MM.1S (cell line): Measurements from ENCODE around the gene ZNF681.

Experiments
- EZH2 ChIP-seq: fragments of 300-600 bp; sonication (generic); optimal IDR thresholded peaks from 2 replicates; pipeline ENCODE3; 2017; ENCODE audit warnings: low read depth, mild to moderate bottlenecking, antibody characterized with exemption, low read length, mixed read lengths
- EZH2phosphoT487 ChIP-seq: fragments of 300-600 bp; sonication (generic); IDR thresholded peaks from 2 replicates; pipeline ENCODE4 v1.6.1; 2018; ENCODE audit warnings: antibody characterized with exemption, low read length
- TF ChIP-seq, protein P1 (sequence below): fragments of 300-600 bp; sonication (generic); IDR thresholded peaks from 2 replicates; pipeline ENCODE4 v1.5.1; 2016; ENCODE audit warnings: antibody characterized with exemption, low read length, mixed read lengths

DNA sequence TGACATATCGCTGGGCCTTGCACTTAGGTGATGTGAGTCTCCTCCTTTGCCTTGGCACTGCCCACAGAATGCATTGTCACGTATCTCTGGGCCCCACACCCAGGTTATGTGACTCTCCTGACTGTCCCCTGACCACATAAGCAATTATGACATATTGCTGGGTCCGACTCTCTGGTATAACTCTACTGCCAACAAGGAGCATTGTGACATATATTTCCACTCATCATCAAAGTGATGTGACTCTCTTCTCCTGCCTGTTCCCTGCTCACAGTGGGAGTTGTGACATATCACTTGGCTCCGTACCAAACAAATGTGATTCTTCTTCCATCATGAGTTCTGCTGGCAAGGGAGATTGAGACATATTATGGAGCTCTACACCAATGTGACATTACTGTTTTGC lies 15.4 kb upstream of the ZNF681 start:
- TF ChIP-seq, protein P1, sequence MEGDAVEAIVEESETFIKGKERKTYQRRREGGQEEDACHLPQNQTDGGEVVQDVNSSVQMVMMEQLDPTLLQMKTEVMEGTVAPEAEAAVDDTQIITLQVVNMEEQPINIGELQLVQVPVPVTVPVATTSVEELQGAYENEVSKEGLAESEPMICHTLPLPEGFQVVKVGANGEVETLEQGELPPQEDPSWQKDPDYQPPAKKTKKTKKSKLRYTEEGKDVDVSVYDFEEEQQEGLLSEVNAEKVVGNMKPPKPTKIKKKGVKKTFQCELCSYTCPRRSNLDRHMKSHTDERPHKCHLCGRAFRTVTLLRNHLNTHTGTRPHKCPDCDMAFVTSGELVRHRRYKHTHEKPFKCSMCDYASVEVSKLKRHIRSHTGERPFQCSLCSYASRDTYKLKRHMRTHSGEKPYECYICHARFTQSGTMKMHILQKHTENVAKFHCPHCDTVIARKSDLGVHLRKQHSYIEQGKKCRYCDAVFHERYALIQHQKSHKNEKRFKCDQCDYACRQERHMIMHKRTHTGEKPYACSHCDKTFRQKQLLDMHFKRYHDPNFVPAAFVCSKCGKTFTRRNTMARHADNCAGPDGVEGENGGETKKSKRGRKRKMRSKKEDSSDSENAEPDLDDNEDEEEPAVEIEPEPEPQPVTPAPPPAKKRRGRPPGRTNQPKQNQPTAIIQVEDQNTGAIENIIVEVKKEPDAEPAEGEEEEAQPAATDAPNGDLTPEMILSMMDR: no peak
- TF ChIP-seq EZH2phosphoT487 (no peak), EZH2 (no peak)
